Measurements from ENCODE around the gene EML6.

EML6 gene

DNA sequence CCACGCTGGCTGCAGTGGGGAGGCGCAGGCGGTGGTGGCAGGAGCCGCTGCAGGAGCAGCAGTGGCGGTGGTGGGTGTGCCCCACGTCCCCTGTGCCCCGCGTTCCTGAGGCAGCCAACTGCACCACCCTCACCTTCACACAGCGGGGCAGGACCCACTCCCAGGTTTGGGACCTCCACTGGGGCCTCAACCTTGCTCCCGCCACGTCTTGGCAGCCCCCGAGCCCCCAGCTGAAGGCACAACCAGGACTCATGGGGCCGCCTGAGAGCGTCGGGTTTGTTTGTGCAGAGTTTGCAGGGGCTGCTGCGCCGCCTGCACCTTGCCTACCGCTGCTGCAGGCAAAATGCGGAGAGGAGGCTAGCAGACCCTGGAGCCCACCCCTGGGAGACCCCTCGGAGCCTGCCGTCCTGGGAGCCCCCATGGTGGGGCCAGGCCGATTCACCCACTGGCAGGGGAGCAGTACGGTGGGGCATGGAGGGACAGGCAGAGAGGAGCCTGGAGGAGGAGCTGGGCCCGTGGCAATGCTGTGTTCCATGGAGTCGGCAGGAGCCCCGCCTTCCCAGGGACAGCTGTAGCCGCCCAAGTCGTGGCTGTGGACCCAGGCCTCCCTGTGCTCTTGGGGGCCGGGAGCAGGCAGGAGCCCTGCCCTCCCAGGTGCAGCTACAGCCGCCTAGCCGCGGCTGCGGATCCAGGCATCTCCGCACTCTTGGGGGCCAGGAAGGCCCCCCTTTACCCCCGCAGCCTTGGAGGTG, 14.7 kb upstream of the EML6 start:
- DNase-seq (ENCODE audit: low read depth), result no peak

- no peak for DNase-seq (ENCODE audit: low read depth)
Measured at GRCh38 chr2:54709336-54709809, 14.1 kb upstream of the EML6 start.

- no peak for DNase-seq (ENCODE audit: low read depth)
Measured at GRCh38 chr2:54710216-54710615, 13.2 kb upstream of the EML6 start.

DNA sequence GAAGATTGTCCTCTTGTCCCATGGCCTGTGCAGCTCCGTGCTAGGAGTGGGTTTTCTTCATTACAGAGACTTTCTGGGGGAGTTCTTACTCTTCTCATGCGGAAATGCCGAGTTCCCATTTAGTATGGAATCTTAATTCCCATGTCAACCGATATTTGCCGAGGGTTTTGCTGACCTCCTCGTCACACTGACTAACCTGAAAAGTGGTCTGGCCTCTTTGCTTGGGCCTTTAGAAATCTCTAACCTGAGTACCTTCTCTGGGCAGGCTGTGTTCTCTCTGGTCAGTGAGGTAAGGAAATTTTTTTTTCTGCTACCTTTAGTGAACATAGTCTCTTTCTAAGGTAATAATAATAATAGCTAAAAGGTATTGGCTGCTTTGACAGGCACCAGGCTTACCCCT, 10.9 kb upstream of the EML6 start:
- DNase-seq (ENCODE audit: low read depth), result no peak

DNA sequence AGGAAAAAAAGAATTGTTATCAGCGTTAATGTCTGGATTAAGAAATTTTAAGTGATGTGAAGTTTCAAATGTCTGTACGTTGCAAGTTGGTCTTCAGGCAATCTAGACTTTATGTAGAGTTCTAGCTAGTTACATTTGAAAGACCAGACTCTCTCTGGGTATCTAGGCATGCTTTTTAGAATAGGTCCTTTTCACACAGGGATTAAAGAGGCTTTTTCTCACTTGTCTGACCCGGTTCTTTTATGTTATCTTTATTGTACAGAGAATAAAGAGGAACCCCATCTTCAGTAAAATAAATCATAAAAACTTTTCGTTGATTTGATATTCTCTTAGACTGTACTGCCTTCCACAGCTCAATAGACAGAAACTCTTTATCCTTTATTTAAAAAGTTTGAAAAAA, 8.5 kb upstream of the EML6 start:
- DNase-seq (ENCODE audit: low read depth), result no peak

GRCh38 chr2:54716375-54716774, 7.1 kb upstream of the EML6 start:
- DNase-seq (ENCODE audit: low read depth), result no peak

GRCh38 chr2:54720563-54720962, 2.9 kb upstream of the EML6 start:
- DNase-seq (ENCODE audit: low read depth), result no peak

DNA sequence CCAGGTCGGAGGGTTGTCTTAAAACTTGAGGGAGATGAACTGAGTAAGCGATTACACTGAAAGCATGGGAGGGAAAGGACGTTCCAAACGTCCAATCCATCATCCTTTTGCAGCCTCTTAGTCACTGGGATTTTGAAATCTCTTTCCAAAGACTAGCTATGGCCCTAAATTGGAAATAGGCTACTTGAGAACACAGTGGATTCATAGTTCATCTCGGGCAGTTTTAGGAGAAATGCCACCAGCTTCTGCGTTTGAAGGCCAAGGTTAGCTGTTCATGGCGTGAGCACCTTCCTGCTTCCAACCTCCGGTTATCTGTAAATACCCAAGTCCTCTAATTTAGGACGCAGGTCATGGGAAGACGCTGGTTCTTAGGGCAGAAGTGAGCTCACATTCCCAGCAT, 821 bp upstream of the EML6 start:
- DNase-seq (ENCODE audit: low read depth), result no peak

- no peak for DNase-seq (ENCODE audit: low read depth)
Measured at GRCh38 chr2:54723996-54724559, 616 bp downstream of the EML6 start.

GRCh38 chr2:54724560-54725342, 1.3 kb downstream of the EML6 start:
- no peak for DNase-seq (ENCODE audit: low read depth)

- DNase-seq (ENCODE audit: low read depth), result no peak
Measured at GRCh38 chr2:54725343-54726099, 2.1 kb downstream of the EML6 start.

DNA sequence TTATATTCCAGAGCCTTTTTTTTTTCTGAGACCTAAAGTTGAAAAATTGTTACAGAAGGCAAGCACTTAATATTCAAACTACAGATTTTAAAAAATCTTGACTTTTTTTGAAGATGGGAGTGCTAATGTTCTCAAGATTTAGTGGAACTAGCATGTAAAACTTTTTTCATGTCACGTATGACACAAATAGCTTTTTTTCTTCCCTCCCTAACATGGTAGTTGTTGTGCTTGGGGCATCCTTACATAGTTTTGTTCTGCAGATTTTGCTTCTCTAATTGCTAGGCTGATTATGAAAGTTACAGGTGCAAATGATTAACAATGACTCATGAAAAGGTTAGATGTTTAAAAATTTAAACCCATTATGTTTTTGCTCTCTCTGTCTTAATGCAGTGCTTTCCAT, 3.0 kb downstream of the EML6 start:
- no peak for DNase-seq (ENCODE audit: low read depth)

GRCh38 chr2:54726940-54727339, 3.5 kb downstream of the EML6 start:
- no peak for DNase-seq (ENCODE audit: low read depth)

GRCh38 chr2:54728669-54729120, 5.2 kb downstream of the EML6 start:
- no peak for DNase-seq (ENCODE audit: low read depth)

- no peak for DNase-seq (ENCODE audit: low read depth)
Measured at GRCh38 chr2:54735636-54736035, 12.2 kb downstream of the EML6 start.

DNA sequence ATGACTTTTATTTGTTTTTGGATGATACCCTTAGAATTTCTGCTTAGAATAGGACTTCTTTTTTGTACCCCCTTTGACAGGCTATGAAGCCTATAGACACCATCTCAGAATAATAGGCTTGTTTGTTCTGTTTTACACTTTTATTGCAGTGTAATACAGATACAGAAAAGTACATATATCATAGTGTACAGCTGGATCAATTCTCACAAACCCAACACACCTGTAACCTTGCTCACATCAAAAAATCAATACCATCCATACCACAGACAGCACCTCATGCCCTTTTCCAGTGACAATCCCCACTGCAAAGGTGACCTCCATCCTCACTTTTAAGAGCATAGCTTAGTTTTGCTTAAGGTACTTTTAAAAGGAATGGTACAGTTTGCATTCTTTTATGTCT, 14.8 kb downstream of the EML6 start:
- DNase-seq (ENCODE audit: low read depth), result no peak

- DNase-seq (ENCODE audit: low read depth), result no peak
Measured at GRCh38 chr2:54740333-54740732, 16.9 kb downstream of the EML6 start.

GRCh38 chr2:54741250-54741649, 17.8 kb downstream of the EML6 start:
- DNase-seq (ENCODE audit: low read depth), result no peak

DNA sequence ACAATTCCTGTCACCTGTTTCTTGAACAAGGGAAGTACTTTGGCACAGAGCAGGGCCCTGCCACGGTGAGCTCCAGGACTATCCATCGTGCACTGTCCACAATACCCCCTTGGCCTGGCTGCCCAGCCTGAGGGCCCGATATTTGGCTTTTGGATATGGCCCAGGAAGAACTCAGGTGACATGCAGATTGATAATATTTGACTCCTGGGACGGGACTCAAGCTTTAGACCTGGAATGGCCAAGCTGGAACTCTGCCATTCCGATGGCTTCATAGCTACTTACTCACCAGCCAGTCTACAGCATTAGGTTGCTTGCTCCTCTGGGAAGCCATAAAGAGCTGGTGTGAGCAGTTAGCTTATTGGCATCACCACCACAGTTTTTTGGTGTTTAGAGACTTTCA, 26.6 kb downstream of the EML6 start:
- no peak for DNase-seq (ENCODE audit: low read depth)

- DNase-seq (ENCODE audit: low read depth), result no peak
Measured at GRCh38 chr2:54752439-54752838, 29.0 kb downstream of the EML6 start.

GRCh38 chr2:54755641-54756326, 32.3 kb downstream of the EML6 start:
- DNase-seq (ENCODE audit: low read depth), result no peak

GRCh38 chr2:54757500-54757899, 34.0 kb downstream of the EML6 start:
- no peak for DNase-seq (ENCODE audit: low read depth)

Data from activated T-cell treated with anti-CD3 and anti-CD28 coated beads for 1 hour (primary cell).